HG03520 (cell line): ENCODE measurements around the gene TTLL1.
"Not testable (repeated sequence)": the region's sequence is repeated elsewhere in the genome, so short reads cannot be mapped to it uniquely, and the experiment has no call there.

Experiments
- ATAC-seq: cut with Tn5 transposase; IDR thresholded peaks from one replicate; pipeline ENCODE4 v1.9.1; 2021; ENCODE audit warnings: mild to moderate bottlenecking, moderate library complexity; ENCODE audit not compliant: unreplicated experiment

TTLL1 gene

DNA sequence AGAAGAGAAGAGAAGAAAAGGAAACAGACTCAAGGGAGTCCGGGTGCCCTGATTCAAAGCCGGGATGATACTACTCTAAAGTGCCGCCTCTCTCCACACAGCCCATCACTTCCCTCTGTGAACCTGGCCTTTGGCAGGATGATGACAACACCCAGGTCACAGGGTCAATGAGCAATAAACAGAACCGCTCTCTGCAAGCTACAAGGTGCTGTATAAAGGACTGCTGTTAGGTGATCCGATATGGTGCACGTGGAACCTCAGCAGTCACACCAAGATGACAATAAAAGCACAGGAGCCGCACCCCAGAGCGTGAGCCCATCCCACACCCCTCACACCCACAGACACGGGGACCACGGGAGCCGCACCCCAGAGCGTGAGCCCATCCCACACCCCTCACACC, 10.7 kb downstream of the TTLL1 start:
- ATAC-seq: no peak

DNA sequence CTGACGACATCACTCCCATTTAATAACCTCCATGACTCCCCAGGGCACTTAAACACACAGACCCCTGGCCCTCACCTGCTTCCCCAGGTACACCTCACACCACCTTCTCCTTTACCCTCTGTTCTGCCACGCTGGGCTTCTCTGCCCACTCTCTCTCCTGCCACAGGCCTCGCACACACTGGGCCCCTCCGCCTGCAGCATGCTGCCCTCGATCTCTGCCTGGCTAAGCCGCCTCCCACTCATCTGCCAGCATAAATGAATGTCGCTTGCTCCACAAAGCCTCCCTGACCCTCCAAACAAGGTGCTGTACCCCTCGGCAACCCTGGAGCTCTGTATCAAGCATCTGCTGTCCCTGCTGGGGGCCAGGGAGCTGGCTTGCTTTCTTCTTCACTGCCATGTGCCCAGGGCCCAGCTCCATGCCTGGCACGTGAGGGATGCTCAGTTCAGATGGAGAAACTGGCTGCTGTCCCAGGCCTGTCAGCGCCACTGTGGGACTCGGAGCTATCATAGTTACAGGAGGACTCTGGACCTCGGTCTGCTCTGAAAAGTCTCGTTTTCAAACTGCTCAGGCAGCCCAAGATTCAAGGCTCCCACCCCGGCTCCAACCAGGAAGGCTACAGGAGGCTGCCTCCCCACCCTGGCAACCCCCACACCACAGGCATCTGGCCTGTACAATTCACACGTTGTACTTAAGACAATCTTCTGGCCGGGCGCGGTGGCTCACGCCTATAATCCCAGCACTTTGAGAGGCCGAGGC, 11.9 kb downstream of the TTLL1 start:
- no peak for ATAC-seq

DNA sequence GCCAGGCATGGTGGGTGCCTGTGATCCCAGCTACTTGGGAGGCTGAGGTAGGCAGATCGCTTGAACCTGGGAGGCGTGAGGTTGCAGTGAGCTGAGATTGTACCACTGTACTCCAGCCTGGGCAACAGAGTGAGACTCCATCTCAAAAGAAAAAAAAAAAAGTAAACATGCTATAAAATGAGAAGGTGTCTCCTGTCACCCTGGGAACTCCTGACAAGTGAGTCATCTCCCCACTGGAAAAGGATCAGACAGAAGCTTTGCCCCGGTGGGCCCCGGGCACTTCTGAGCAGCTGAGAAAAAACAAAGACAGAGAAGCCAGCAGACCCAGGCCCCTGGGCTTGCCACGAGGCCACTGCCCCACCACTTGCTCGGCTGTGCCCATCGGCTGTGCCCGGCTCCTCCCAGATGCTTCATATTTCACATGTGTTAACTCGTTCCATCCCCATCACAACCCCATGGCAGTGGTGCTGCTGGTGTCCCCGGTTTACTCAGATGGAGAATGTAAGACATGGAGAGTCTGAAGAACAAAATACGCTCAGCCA, 22.3 kb downstream of the TTLL1 start:
- ATAC-seq: no peak

DNA sequence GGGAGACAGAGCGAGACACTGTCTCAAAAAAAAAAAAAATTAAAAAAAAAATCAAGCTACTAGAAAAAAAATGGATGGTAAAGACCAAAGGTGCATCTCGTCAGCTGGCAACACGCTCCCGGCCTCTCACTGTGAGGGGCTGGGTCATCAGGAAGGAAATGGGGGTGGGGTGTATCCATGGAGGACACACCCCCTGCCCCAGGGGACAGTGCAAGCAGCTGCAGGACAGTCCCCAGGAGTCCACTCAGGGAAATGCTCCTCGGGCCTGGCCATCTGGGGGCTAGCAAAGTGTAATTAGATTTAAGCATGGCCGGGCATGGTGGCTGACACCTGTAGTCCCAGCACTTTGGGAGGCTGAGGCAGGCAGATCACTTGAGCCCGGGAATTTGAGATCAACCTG, 23.1 kb downstream of the TTLL1 start:
- no peak for ATAC-seq

DNA sequence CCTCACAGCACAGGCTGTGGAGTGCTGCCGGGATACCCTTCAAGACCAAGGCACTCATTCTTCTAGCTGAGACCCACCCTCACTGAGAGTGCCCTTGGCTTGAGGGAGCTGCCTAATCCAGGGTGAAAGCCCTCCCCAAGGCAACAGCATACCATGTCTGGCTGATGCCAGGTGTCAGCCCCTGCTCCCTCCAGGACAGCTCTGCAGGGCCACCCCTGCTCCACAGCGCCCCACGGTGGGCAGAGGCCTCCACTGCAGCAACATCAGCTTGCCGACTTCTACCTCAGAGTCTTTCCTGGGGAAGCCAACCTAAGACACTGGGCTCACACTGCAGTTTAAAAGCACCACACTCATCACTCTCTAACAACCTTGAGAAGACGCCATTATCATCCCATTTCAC, 29.0 kb downstream of the TTLL1 start:
- ATAC-seq: no peak

DNA sequence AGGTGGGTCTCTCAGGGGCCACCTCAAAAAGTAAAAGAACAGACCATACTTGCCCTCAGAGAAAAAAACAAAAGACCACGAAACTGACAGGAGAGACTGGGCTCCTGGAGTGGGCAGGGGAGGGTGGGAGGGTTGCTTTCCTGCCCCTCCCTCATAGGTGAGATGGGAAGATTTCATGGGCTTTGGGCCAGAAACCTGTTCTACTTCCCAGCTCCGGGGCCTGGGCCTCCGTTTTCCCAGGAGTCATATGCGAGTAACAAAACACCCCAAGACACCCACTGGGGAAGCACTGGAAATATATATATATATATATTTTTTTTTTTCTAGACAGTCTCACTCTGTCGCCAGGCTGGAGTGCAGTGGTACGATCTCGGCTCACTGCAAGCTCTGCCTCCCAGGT, 31.6 kb downstream of the TTLL1 start:
- no peak for ATAC-seq

DNA sequence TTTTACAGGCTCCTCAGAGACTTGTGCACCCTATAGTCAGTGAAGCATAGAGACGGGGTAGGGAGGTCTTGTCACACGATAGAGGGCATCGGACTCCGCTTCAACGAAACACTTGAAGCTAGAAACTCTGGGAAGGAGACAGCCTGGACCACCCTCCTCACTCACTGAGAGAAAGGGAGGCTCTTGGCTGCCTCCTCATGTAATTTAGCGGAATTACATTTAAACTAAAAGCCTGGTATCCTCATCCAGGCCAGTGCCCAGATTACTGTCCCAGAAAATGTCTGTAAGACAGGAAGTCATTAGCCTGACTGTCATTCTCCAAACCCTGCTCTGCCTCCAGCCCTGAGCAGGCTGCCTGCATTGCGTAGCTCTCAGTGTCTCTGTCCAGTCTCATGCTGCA, 36.0 kb downstream of the TTLL1 start:
- ATAC-seq: no peak

DNA sequence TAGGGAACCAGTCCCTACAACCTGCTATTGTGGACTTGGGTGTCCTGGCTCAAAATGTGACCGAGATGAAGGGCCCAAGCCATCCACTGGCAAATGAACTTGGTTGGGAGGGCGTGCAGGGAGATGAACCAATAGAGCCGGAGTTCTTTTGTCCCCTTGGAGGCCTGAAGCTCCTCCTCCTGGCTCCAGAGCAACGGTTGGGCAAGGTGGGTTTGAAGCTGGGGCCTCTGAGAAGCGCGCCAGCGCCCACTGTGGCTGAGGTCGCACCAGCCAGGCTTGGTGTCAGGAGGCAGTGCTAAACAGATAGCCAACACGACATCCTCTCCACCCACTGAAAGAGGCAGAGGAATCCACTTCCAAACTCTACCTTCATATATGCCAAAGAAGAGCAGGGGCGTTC, 38.2 kb downstream of the TTLL1 start:
- no peak for ATAC-seq

DNA sequence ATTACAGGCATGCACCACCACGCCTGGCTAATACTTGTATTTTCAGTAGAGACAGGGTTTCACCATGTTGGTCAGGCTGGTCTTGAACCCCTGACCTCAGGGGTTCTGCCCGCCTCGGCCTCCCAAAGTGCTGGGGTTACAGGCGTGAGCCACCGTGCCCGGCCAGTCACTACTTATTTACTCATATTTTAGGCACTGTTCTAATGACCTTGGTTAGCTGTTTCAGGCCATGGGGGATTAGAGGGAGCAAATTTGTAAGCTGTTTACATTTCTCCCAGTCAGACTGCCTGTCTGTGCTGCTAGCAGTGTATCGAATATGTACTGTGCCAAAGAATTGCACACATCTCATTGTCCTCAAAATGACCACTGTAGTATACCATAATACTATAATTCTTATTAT, 41.6 kb downstream of the TTLL1 start:
- no peak for ATAC-seq

DNA sequence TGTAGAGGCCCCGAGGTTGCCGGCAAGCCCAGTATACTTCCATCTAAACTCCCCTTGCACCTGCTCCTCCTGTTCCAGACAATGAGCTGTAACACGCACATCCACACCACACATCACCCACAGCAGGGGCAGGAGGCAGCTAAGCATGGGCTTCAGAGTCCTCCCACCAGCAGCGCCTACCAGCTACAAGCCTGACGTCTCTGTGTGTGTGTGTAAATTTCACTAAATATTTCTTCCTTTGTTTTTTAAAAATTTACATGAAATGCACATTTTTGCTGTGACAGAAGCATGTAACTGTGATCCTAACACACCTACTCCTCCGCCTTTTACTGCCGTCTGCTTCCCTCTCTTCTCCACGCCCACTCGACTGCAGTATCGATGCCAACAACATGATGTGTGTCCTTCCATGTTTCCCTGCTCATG, 44.9 kb downstream of the TTLL1 start:
- no peak for ATAC-seq

DNA sequence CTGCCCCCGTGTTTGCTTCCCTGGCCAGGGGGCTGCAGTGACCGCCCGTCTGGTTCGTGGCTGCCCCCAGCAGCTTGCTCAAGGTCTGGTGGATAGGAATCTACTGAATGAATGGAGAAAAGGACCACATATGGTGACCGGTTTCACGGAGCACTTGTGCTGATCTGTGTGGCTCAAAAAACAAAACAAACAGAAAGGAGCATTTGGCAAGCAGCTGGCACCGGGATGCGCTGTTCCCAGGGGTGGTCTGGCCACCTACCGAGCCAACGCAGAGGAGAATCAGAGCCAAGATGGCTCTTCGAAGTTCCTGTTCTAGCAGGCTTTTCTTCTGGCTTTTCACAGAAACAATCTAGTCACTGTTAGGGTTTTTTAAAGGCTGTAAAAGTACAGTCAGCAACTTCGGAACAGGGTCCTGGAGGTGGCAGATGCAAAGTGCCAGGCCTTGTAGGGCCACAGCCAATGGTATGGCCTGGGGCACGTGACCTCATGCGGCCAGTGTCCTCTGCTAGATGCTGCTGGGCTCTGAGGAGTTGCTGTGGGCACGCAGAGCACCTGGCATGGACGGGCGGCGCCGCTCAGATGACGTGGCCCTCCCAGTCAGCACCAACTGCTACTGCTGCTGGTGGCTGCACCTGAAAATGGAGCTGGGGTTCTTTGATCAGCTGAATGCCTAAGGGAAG, 47.0 kb downstream of the TTLL1 start:
- ATAC-seq: no peak

DNA sequence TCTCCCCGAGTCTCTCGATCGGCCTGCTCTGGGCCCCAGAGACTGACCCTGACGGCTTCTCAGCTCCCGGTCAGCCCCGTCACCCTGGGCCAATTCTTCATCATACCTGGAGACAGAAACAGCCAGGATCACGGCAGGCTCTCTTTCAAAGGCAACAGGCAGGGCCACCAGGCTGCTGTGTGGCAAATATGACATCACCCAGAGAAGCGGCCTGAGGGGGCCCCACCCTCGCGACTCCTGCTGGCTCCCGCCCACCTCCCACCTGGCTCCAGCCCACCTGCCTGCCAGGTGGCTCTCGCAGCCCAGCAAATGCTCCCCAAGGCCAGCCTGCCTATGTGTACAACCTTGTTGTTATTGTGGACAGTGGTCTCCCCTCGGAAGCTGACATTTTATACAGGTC, 49.4 kb downstream of the TTLL1 start:
- no peak for ATAC-seq

DNA sequence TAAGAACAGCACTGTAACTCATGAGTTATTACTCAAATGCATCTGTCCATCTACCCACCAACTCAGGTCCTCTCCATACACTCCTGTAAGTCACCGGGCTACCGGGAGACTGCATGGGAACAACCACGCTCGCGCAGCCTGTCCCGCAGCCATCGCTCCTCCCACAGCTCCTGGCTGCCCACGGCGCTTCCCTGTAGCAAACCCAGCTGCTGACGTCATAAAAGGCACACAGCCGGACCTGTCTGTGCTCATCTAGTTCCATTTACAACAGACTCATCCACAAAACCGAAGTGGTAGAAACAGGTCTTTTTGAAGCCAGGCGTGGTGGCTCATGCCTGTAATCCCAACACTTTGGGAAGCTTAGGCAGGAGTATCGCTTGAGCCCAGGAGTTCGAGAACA, 50.9 kb downstream of the TTLL1 start:
- ATAC-seq: no peak

DNA sequence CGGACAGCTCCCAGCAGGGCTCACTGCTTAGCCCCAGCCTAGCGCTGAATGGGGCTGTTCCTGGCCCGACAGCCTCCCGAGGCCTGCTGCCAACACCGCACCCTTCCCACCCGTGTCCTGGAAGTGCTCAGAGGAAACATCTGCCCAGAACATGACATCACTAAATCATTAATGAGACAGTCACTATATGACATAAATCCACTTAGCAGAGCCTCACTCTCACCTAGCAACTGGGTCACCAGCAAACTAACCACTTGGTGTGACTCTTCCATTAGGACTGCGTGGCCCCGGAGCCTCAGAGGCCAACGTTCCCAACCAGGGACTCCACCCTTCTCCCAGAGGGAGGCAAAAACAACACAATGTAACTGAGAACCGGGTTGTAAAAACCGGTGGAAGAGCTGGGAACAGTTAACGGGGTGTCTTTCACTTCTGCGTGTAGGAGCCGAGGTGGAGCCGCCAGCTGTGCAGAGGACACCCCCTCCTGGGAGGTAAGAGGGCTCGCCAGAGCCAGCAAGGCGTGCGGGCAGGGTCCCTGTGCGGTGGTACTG, 52.8 kb downstream of the TTLL1 start:
- ATAC-seq: no peak

DNA sequence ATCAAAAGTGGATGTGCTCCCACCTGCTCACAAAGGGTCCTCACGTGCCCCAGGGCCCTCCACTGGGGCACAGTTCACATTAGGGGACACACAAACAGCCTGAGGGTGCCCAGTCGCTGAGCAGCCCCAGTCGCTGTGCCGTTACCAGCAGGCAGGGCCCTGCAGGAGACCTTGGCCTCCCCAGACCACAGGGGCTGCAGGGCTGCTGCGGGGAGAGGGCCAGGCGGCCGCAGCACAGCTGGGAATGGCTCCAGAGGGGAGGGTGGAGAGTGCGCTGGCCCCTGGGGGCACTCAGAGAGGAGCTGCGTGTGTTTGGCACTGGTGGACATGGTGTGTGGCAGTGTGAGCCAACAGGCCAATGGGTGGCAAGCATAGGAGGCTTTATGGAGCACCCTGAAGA, 53.9 kb downstream of the TTLL1 start:
- ATAC-seq: no peak

DNA sequence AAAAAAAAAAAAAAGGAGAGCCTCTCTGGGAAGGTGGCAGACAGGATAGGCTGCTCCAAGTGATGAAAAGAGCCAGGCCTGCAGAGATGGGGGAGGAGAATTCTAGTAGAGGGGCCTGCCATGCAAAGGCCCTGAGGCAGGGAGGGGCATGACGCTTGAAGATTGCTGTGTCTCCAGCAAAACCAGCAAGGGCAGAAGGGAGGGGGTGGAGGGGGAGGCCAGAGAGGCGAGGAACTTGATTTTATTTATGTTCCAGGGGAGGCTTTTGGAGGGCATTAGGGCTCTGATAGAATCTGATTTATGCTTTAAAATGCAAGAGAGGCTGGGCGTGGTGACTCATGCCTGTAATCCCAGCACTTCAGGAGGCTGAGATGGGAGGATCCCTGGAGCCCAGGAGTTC, 57.6 kb downstream of the TTLL1 start:
- no peak for ATAC-seq

DNA sequence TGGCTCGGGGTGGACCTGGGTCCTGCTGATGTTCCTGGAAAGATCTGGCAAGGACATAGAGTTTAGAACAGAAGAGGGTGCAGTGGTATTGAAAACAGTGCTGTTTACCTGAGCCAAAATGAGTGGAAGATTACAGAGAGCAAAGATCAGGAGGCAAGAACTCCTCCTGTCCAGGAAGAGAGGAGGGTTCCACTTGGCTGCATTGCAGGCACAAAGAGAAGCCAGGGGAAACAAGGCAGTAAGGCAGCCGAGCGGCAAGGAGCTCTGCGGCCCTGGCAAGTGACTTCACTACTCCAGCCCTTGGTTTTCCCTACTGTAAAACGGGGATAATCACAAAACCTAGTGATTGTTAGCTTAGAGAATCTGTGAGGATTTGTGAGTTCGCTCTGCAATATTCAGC, 70.6 kb downstream of the TTLL1 start:
- no peak for ATAC-seq

DNA sequence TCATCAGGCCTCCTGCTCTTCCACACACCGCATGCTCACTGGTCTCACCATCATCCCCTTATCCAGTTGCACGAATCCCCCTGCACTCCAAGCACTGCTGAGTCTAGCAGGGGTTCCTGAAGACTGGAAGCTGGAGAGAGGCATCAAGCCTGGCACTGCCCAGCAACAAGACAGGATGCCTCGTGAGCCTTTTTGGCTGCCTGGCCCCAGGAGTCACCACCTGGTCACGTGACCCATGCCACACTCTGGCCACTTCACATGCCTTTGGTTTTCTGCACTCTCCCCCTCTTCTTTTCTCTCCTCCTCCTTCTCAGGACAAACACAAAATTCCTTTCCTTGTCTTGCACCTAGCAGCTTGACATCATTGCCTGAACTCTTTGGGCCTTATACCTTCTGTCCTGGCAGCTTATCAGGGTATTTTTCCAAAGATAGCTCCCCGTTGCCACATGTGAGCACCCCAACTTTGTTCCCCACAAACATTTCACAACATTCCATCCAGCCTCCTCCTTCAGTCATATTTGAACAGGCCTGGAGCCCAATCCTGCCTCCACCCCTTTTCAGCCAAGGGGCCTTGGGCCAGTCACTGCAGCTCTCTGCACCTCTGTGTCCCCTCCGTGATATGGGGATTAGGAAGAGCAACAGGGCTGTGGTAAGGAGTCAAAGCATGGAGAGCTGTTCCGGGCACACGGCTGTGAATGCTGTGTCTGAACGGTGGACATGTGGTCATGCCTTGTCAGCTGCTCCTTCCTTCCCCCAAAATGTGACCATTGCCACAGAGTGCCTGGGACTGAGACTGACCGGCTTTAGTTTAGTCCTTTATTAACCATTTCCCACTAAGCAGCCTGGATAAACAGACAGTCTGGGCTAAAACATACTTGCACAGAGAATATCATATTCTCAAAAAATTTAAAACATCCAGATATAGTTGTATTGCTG, 71.4 kb downstream of the TTLL1 start:
- ATAC-seq: no peak

DNA sequence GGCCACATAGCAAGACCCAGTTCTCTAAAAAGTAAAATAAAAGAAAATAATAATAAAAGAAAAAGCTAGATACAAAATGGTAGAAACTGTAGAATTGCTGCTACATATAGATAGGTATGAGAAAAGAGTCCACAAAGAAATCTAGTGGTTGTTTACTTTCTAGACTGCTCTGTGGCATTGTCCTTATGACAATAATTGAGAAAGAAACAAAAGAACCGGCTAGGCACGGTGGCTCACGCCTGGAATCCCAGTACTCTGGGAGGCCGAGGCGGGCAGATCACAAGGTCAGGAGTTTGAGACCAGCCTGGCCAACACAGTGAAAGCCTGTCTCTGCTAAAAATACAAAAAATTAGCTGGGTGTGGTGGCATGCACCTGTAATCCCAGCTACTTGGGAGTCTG, 73.0 kb downstream of the TTLL1 start:
- not testable (repeated sequence) for ATAC-seq

DNA sequence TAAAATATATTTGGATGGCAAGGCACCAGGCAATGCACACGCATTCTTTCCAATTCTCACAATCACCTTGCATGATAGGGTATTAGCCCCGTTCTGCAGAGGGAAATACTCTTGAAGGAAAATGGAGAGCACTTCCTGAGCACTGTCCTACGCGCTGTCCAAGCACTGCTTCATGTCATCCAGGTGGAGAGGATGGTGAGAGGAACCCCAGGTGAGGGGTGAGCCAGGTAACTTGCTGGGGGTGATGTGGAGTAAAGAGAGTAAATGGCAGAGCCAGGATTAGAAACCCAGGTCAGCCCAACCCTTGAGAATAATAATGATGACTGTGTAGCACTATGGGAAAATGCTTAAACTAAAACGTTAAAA, 73.5 kb downstream of the TTLL1 start:
- ATAC-seq: no peak
